ENCODE data around the gene PTPRN2. TPM values are rescaled to one million over a fixed set of nuclear protein-coding genes. Genes with fewer than 3 reads are reported as not detected.

The PTPRN2 gene
- total and polyA plus RNA-seq, 2 experiments from 2014 or later: 0.28 TPM; not detected in 1

- Histone ChIP-seq H3K27ac (no peak overlapping the region), H3K36me3 (no peaks in the 10 kb centered on the region), H3K9me3 (ENCODE audit: low read depth) (no peaks in the 10 kb centered on the region), H3K4me3 (no peak overlapping the region), H3K4me1 (ENCODE audit: low read depth) (no peaks in the 10 kb centered on the region), H3K27me3 (no peaks in the 10 kb centered on the region)
- DNase-seq (ENCODE audit: low read depth in 1 of 2, low spot score in 1 of 2): no peak
- TF ChIP-seq, protein P1, sequence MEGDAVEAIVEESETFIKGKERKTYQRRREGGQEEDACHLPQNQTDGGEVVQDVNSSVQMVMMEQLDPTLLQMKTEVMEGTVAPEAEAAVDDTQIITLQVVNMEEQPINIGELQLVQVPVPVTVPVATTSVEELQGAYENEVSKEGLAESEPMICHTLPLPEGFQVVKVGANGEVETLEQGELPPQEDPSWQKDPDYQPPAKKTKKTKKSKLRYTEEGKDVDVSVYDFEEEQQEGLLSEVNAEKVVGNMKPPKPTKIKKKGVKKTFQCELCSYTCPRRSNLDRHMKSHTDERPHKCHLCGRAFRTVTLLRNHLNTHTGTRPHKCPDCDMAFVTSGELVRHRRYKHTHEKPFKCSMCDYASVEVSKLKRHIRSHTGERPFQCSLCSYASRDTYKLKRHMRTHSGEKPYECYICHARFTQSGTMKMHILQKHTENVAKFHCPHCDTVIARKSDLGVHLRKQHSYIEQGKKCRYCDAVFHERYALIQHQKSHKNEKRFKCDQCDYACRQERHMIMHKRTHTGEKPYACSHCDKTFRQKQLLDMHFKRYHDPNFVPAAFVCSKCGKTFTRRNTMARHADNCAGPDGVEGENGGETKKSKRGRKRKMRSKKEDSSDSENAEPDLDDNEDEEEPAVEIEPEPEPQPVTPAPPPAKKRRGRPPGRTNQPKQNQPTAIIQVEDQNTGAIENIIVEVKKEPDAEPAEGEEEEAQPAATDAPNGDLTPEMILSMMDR (IDR thresholded peaks at IDR 0.05; ENCODE audit: low read depth, low read length): no peak
Measured at GRCh38 chr7:158265743-158266080, 321.9 kb downstream of the PTPRN2 start.

GRCh38 chr7:158264881-158265742 lies 322.5 kb downstream of the PTPRN2 start:
- DNase-seq (ENCODE audit: low read depth in 1 of 2, low spot score in 1 of 2): no peak
- H3K27me3 ChIP-seq: no peaks in the 10 kb centered on the region
- H3K4me1 ChIP-seq (ENCODE audit: low read depth): no peaks in the 10 kb centered on the region
- no peak overlapping the region for H3K4me3 ChIP-seq
- no peaks in the 10 kb centered on the region for H3K36me3 ChIP-seq
- no peak overlapping the region for H3K27ac ChIP-seq
- no peaks in the 10 kb centered on the region for H3K9me3 ChIP-seq (ENCODE audit: low read depth)
- TF ChIP-seq, protein P1 (IDR thresholded peaks at IDR 0.05; ENCODE audit: low read depth, low read length): no peak

GRCh38 chr7:158263964-158264748 lies 323.5 kb downstream of the PTPRN2 start:
- H3K4me1 ChIP-seq (ENCODE audit: low read depth): no peaks in the 10 kb centered on the region
- H3K27ac ChIP-seq: no peak overlapping the region
- no peak for DNase-seq (ENCODE audit: low read depth in 1 of 2, low spot score in 1 of 2)
- TF ChIP-seq, protein P1 (IDR thresholded peaks at IDR 0.05; ENCODE audit: low read depth, low read length): no peak
- H3K36me3 ChIP-seq: no peaks in the 10 kb centered on the region
- H3K27me3 ChIP-seq: no peaks in the 10 kb centered on the region
- no peak overlapping the region for H3K4me3 ChIP-seq
- no peaks in the 10 kb centered on the region for H3K9me3 ChIP-seq (ENCODE audit: low read depth)

GRCh38 chr7:158263110-158263963 lies 324.3 kb downstream of the PTPRN2 start:
- Histone ChIP-seq H3K36me3 (no peaks in the 10 kb centered on the region), H3K4me3 (no peak overlapping the region), H3K27me3 (no peaks in the 10 kb centered on the region), H3K4me1 (ENCODE audit: low read depth) (no peaks in the 10 kb centered on the region), H3K9me3 (ENCODE audit: low read depth) (no peaks in the 10 kb centered on the region), H3K27ac (no peak overlapping the region)
- no peak for DNase-seq (ENCODE audit: low read depth in 1 of 2, low spot score in 1 of 2)
- TF ChIP-seq, protein P1 (IDR thresholded peaks at IDR 0.05; ENCODE audit: low read depth, low read length): no peak

All from cardiac muscle cell (in vitro differentiated cells and primary cell).